HS-5 (cell line): ENCODE measurements around the gene TPST1.
"Not testable (repeated sequence)": the region's sequence is repeated elsewhere in the genome, so short reads cannot be mapped to it uniquely, and the experiment has no call there.

Source experiments
- DNase-seq: peaks from one replicate; pipeline ENCODE4 v3.0.0-alpha.2; 2012; ENCODE audit warnings: low read depth

The TPST1 gene

DNA sequence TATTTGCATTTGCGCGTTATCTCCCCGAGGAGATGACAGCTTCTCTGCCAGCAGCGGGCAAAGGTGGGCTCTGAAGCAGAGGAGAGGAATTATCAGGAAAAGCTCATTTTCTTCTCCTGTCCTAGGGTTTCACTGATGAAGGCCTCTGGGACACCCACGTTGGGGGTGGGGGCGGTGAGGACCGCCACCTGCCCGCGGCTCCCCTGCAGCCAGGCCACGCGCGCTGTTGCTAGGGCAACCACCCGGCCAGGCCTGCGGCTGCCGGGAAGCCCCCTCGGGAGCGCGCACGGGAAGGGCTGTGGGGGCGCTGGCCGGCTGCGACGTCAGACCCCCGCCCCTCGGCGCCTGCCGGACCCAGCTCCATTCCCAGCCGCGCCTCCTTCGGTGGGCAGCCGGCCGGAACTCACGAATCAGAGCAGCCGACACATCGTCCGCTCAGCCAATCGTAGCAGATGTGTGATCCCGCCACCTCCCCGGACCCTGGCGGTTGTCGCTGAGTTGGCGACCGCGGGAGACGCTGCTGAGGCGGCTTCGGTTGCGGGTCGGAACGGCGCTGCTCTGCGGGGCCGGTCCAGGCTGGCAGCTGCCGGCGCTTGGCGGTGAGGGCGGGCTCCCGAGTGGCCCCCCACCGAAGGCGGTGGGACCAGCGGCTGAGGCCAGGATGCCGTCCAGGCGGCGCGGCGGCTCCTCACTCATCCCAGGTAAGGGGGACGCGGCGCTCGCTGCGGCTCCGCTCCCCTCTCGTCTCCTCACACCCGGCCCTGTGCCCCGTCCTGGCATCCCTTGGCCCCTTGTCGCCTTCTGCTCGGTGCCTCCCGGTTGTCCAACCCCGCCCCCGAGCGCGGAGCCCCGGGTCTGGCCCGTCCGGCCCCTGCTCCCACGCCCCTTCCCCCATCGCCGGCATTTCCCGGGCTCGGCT, at the start of gene TPST1:
Gene TPST1, plus strand, starts transcription at position 513 of the 919 bp plus-strand sequence. CDS start 35,092 bp downstream, outside the sequence.
- peak; percentile 38 for DNase-seq

DNA sequence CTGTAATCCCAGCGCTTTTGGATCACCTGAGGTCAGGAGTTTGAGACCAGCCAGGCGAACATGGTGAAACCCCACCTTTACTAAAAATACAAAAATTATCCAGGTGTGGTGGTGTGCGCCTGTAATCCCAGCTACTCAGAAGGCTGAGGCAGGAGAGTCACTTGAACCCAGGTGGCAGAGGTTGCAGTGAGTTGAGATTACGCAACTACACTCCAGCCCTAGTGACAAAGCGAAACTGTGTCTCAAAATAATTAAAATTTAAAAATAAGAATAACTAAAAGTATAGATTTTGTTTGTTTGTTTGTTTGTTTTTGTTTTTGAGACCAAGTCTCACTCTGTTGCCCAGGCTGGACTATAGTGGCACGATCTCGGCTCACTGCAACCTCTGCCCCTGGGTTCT, 49.1 kb upstream of the TPST1 start:
- DNase-seq: not testable (repeated sequence)

DNA sequence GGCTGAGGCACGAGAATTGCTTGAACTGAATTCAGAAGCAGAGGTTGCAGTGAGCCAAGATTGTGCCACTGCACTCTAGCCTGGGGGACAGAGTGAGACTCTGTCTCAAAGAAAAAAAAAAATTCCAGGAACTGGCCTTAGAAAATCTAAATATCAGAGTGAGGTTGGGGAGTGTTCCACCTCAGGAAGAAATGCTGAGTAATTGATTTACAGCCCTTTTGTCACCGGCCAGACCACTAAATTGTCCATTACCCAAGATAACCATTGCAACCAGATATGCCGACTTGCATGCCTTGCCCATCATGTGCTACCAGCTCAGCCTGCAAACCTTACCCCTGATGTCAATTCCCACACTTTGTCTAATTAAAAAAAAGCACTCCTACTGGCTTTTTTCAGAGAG, 48.1 kb upstream of the TPST1 start:
- no peak for DNase-seq

DNA sequence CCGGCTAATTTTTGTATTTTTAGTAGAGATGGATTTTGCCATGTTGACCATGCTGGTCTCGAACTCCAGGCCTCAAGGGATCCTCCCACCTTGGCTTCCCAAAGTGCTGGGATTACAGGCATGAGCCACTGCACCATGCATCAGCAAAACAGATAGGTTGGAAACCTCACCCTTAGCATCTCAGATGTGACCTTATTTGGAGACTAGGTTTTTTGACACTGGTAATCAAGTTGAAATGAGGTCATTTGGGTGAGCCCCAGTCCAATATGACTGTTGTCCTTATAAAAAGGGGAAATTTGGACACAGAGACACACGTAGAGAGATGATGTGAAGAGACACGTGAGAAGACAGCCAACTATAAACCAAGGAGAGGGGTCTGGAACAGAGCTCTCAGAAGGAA, 42.5 kb upstream of the TPST1 start:
- no peak for DNase-seq

DNA sequence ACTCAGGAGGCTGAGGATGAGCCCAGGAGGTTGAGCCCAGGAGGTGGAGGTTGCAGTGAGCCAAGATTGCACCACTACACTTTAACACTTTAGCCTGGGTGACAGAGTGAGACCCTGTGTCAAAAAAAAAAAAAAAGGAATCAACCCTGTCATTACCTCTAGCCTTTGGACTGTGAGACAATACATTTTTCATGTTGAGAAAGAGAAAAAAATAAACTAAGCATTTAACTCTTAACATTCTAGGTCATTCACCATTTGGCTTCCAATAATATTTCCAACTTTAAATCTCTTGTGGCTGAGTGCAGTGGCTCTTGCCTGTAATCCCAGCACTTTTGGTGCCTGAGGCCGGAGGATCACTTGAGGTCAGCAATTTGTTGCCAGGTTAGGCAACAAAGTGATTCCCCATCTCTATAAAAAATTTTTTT, 41.9 kb upstream of the TPST1 start:
- DNase-seq: no peak

DNA sequence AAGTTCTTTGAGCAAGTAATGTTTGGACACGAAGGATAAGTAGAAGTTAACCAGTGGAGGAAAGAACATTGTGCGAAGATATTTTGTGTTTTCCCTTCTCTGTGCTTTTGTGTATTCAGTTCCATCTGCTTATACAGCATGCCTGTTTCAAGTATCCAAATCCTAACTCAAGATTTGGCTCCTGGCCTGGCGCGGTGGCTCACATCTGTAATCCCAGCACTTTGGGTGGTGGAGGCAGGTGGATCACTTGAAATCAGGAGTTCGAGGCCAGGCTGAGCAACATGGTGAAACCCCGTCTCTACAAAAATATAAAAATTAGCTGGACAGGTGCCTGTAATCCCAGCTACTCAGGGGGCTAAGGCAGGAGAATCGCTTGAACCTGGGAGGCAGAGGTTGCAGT, 40.8 kb upstream of the TPST1 start:
- DNase-seq: no peak

DNA sequence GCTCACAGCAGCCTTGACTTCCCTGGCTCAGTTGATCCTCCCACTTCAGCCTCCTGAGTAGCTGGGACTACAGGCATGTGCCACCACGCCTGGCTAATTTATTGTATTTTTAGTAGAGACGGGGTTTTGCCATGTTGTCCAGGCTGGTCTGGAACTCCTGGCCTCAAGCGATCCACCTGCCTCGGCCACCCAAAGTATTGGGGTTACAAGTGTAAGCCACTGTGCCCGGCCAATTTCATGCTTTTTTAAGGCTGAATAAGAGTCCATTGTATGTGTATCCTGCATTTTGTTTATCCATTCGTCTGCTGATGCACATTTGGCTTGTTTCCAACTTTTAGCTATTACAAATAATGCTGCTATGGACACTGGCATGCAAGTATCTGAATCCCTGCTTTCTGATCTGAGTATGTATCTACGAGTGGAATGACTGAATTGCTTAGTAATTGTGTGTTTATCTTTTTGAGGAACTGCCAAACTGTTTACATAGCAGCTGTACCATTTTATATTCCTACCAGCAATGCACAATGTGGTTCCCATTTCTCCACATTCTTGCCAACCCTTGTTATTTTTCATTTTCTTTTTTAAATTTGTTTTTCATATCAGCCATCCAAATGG, 37.3 kb upstream of the TPST1 start:
- DNase-seq: peak; percentile 38

DNA sequence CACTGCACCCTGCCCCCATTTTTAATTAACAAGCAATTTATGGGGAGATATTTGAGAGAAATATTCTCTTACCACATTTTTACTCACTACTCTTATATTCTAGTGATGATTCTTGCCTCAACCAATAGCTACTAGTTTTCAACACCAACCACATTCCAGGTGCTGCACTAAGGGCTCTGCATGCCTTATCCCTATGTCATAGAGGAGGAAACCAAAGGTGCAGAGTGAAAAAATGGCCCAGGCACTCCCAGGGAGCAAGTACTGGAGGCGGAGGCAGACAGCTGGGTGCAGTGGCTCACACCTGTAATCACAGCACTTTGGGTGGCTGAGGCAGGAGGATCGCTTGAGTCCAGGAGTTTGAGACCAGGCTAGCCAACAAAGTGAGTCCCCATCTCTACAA, 35.5 kb upstream of the TPST1 start:
- DNase-seq: no peak

DNA sequence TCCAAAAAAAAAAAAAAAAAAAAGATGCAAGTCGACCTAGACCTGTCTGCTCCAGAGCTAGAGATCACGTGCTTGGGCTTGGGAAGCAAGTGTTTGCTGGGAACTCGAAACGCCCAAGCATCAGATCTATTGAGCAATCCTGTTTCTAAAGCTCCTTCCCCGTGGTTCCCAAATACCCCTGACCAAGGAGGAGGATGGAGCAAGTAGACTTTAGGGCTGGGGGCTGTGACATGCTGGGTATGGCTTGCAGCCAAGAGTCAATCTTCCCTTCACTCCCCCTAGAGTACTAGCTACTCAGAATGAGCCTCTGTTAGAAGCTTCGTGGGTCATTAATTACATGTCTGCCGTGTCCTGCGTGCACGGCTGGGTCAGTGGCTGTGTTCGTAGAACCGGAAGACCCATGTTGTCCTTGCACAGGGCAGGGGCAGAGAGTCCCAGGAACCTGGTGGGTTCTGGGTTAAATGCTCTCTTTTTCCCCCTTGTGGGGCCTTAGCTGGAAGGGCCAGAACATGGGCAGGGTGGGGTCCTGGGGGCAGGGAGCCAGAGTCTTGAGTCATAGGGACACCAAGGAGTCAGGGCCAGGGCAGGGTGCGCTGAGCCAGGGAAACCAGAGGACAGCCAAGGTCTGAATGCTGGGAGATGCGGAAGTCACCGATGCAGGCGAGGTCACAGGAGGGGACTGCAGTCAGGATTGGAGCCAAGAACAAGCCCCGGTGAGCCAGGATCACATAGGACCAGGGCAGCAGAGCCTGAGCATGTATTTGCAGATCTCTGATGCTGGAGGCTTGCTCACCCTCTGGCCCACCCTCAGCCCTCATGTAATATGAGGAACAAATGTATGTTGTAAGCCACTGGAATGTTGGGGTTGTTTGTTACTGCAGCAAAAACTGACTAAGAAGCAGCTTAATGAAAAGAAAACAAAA, 34.6 kb upstream of the TPST1 start:
- DNase-seq: no peak

DNA sequence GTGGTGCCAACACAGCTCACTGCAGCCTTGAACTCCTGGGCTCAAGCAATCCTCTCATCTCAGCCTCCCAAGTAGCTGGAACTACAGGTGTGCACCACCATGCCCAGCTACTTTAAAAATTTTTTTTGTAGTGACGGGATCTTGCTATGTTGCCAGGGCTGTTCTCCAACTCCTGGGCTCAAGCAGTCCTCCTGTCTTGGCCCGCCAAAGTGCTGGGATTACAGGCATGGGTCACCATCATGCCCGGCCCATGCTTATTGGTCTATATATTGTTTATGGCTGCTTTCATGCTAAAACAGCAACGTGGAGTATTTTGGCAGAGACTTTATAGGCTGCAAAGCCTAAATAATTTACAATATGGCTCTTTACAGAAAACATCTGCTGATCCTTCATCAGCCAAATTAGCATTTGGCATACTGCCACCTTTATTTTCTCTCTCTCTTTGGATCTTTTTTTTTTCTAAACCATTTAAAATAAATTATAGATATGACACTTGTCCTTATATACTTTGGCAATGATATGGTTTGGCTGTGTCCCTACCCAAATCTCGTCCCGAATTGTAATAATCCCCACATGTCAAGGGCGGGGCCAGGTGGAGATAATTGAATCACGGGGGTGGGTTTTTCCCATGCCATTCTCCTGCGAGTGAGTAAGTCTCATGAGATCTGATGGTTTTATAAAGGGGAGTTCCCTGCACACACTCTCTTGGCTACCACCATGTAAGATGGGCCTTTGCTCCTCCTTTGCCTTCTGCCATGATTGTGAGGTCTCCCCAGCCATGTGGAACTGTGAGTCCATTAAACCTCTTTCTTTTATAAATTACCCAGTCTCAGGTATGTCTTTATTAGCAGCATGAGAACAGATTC, 32.4 kb upstream of the TPST1 start:
- DNase-seq: not testable (repeated sequence)

DNA sequence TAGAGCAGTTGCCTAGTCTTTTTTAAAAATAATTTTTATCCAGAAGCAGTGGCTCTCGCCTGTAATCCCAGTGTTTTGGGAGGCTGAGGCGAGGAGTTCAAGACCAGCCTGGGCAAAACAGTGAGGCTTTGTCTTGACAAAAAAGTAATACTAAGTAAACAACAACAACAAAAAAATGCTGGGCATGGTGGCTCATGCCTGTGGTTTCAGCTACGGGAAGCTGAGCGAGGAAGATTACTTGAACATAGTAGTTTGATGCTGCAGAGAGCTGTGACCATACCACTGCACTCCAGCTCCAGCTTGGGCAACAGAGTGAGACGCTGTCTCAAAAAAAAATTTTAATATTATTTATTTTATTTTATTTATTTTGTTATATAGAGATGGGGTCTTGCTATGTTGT, 31.3 kb upstream of the TPST1 start:
- DNase-seq: no peak

DNA sequence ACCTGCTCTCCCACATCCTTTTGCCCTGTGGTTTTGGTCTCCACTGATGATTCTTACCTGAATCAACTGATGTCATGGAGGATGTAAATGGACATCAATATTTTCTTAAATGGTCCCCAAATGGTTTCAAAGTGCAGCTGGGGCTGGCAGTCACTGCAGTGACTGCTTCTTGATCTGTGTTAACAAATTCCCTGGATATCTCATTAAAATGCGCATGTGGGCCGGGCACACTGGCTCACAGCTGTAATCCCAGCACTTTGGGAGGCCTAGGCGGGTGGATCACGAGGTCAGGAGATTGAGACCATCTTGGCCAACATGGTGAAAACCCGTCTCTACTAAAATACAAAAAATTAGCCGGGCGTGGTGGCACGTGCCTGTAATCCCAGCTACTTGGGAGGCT, 30.1 kb upstream of the TPST1 start:
- not testable (repeated sequence) for DNase-seq

DNA sequence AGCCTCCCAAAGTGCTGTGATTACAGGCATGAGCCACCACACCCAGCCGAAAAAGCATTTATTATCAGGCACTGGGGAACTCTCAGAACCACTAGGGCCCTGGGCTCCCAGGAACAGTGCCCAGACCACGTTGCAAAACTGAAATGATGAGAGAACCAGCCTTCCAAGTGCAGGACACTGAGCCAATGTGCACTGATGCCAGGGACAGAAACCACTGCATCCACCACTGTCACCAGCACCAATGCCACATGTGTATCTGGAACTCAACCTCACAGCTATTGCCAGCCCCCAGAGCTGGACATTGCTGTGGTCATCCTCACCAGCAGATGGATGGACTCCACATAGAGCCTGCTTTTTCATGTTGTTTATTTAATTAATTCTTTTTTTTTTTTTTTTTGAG, 28.2 kb upstream of the TPST1 start:
- DNase-seq: no peak

DNA sequence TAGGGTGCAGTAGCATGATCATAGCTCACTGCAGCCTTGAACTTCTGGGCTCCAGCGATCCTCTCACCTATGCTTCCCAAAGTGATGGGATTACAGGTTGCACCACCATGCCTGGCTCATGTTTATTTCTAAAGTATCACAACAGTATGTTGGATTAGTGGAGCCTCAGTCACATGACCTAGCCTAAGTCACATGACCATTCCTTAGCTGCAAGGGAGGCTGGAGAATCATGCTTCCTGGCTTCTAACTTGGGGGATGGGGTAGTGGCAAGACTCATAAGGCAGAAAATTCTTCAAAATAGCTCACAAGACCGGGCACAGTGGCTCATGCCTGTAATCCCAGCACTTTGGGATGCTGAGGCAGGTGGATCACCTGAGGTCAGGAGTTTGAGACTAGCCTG, 26.9 kb upstream of the TPST1 start:
- DNase-seq: no peak

DNA sequence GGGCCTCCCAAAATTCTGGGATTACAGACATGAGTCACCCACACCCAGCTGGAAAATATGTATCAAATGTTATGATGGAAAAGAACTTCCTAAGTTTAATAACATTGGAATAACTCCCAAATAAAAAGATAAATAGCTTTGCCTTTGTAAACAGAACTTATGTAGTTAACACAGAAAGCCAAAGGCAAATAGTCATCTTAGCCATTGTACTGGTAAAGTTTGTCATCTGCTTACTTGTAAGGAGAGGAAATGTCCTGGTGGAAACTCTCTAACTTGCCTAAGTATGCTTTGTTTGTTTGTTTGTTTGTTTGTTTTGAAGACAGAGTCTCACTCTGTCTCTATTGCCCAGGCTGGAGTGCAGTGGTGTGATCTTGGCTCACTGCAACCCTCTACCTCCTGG, 23.8 kb upstream of the TPST1 start:
- no peak for DNase-seq

DNA sequence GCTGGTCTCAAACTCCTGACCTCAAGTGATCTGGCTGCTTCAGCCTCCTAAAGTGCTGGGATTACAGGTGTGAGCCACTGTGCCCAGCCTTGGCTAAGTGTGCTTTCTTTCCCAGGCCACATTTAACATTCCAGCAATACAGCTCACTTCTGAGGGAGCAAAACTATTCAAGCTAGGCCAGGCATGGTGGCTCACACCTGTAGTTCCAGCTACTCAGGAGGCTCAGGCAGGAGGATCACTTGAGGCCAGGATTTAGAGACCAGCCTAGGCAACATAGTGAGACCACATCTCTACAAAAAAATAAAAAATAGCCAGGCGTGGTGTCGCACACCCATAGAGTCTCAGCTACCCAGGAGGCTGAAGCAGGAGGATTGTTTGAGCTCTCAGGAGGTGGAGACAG, 23.3 kb upstream of the TPST1 start:
- DNase-seq: no peak

DNA sequence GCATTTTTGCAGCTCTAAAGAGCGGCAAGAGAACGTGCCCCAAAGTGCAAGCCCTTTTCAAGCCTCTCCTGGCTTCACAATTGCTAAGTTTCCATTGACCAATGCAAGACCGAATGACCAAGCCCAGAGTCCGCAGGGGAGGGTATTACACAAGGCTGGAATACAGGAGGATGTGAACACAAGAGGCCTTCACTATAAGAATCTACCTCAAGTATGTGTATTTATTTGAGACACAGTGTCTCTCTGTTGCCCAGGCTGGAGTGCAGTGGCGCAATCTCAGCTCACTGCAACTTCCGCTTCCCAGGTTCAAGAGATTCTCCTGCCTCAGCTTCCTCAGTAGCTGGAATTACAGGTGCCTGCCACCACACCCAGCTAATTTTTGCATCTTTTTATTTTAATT, 22.2 kb upstream of the TPST1 start:
- no peak for DNase-seq

DNA sequence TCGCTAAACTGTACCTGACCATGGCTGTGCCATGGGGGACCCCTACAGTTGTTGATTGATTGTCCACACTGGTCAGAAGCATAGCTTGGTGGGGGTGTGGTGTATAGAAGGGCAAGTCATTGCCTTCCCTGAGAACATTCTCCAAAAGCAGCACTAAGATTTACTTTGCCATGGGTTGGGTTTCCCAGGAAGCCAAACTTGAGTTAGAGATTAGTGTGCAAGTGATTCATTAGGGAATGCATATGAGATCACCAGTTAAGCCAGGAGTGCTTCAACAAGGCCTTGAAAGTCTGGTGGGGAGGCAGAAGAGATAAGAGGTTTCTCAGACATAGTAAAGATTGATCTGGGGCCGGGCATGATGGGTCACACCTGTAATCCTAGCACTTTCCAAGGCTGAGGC, 21.4 kb upstream of the TPST1 start:
- peak; percentile 19 for DNase-seq

DNA sequence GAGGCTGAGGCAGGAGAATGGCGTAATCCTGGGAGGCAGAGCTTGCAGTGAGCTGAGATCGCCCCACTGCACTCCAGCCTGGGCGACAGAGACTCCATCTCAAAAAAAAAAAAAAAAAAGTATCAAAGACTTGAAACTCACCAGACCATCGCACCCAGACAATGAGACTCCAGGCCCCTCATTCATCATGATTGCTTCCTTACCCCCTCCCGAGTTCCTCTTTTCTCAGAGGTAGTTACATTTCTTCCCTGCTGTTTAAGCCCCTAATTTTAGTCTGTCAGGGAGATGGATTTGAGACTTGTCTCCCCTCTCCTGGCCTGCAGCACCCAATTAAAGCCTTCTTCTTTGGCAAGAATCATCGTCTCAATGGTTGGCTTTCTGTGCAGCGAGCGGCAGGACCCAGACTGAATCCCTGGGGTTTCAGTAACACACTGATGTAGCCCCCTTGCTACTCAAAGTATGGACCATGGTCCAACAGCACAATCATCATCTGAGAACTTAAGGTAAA, 19.4 kb upstream of the TPST1 start:
- no peak for DNase-seq

DNA sequence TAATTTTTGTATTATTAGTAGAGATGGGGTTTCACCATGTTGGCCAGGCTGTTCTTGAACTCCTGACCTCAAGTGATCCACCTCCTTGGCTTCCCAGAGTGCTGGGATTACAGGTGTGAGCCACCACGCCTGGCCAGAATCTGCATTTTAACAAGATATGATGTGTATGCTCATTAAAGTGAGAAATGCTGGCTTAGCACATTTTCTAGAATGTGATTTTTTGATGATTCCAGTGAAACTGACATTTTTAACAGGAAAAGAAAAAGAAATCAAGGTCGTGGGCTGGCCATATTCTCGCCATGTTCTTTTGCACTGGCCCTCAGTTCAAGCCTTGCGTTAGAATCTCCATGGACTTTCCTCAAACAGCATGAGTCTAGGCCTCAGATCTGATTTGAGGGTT, 18.1 kb upstream of the TPST1 start:
- DNase-seq: no peak

DNA sequence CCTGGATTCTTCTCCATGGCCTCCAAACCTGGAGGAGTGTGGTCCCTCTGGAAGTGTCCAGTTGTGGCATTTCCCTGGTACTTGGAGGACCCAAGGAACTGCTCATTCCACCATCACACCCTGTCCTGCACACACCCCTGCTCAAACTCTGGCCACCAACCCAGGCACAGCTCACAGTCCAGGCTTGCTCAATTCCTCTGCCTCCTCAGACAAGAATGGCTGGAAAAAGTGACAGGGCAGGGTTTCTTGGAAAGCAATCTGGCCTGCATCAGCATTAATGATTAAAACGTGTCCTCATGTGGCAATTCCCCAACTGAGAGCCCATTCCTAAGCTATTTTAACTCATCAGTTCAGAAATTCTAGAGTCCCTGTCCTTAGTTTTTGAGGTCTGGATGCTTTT, 17.2 kb upstream of the TPST1 start:
- DNase-seq: no peak
